OCI-LY1 (cell line): Measurements from ENCODE around the gene SYT9.

Experiments used
- EZH2 ChIP-seq: fragments of 200-600 bp; sonication (generic), shearing (Covaris generic); IDR thresholded peaks from 2 replicates; pipeline ENCODE4 v1.8.0; 2017; ENCODE audit warnings: borderline replicate concordance, mixed run types, mild to moderate bottlenecking, antibody characterized with exemption, low read length, moderate library complexity, mixed read lengths
- TF ChIP-seq, protein P1 (sequence below): fragments of 200-600 bp; sonication (generic), shearing (Covaris generic); IDR thresholded peaks from 2 replicates; pipeline ENCODE4 v1.5.1; 2017; ENCODE audit warnings: mild to moderate bottlenecking, antibody characterized with exemption, low read length, moderate library complexity, mixed read lengths

DNA sequence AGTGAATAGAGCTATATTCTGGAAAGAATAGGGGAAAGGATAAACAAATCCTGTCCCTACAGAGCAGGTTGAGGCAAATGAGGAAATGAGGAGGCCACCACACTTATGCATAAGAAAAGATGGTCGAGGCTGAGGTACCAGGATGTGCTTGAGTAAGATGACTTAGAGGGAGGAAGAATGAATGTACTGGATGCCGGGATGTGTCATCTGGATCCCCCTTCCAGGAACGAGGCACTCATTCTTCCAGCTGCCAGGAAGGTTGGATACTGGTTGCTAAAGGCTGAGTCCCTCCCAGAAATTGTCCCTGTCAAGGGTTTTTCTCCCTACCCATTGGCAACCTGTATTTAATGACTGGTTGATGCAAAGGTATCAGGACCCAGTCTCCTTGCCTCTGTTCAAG is 31.1 kb upstream of the SYT9 start:
- TF ChIP-seq, protein P1, sequence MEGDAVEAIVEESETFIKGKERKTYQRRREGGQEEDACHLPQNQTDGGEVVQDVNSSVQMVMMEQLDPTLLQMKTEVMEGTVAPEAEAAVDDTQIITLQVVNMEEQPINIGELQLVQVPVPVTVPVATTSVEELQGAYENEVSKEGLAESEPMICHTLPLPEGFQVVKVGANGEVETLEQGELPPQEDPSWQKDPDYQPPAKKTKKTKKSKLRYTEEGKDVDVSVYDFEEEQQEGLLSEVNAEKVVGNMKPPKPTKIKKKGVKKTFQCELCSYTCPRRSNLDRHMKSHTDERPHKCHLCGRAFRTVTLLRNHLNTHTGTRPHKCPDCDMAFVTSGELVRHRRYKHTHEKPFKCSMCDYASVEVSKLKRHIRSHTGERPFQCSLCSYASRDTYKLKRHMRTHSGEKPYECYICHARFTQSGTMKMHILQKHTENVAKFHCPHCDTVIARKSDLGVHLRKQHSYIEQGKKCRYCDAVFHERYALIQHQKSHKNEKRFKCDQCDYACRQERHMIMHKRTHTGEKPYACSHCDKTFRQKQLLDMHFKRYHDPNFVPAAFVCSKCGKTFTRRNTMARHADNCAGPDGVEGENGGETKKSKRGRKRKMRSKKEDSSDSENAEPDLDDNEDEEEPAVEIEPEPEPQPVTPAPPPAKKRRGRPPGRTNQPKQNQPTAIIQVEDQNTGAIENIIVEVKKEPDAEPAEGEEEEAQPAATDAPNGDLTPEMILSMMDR: no peak
- TF ChIP-seq EZH2: no peak
